Esophagus squamous epithelium (tissue), 5 donors: ENCODE measurements around the gene DNAH1. TPM values are rescaled to one million over a fixed set of nuclear protein-coding genes. Genes with fewer than 3 reads are reported as not detected.

Experiments
- DNase-seq: peaks from one replicate; lab custom pipeline; 2025; lab: John Stamatoyannopoulos, UW
- H3K27ac ChIP-seq, 4 donors: fragments of 200-600 bp; sonication (generic); one replicate each; pipeline ENCODE4 v1.5.1; 2016 to 2019; ENCODE audit warnings: mild to moderate bottlenecking in 1 of 4
- H3K27me3 ChIP-seq, 4 donors: fragments of 200-600 bp; sonication (generic); 1 replicate in 3 of 4; 2 replicates in 1 of 4; pipeline versions ENCODE4 v1.5.1 to v1.6.0; 2017 to 2021; ENCODE audit warnings: antibody characterized with exemption in 1 of 4
- H3K36me3 ChIP-seq, 3 donors: fragments of 200-600 bp; sonication (generic); one replicate each; pipeline ENCODE4 v1.5.1; 2016 to 2019
- H3K4me1 ChIP-seq, 3 donors: fragments of 200-600 bp; sonication (generic); one replicate each; pipeline ENCODE4 v1.5.1; 2017 to 2019
- H3K4me3 ChIP-seq, 4 donors: fragments of 200-600 bp; sonication (generic); 1 replicate in 3 of 4; 2 replicates in 1 of 4; pipeline ENCODE4 v1.5.1; 2016 to 2019; ENCODE audit warnings: mild to moderate bottlenecking in 2 of 4, moderate library complexity in 1 of 4
- H3K9me3 ChIP-seq, 3 donors: fragments of 200-600 bp; sonication (generic); one replicate each; pipeline ENCODE4 v1.5.1; 2016 to 2019
- CTCF ChIP-seq, 6 experiments: fragments of 450-650 bp in 4 of 6; fragments of 200-600 bp in 2 of 6; sonication (generic) in 2 of 6; IDR thresholded peaks; one replicate each; pipeline ENCODE4 v1.5.1; 2016 to 2019; ENCODE audit warnings: antibody characterized with exemption in 6 of 6, mild to moderate bottlenecking in 4 of 6, moderate library complexity in 4 of 6
- POLR2A ChIP-seq, 4 donors: fragments of 450-650 bp; IDR thresholded peaks; one replicate each; pipeline ENCODE4 v1.6.1; 2017; ENCODE audit warnings: antibody characterized with exemption in 4 of 4, mild to moderate bottlenecking in 4 of 4, moderate library complexity in 3 of 4
- WGBS, 2 donors: methylation state at CpG; one replicate each; pipeline ENCODE4 v1.1.5; 2018; 5-methylcytosine and 5-hydroxymethylcytosine counted together
- intact Hi-C: fragments of 100-400 bp; cut with DNase I; formaldehyde crosslinking; loops from one replicate; pipeline ENCODE4 v1.15.0; 2022
- total RNA-seq, 4 donors: library from RNA; depleted of rRNA; stranded (reverse); fragments of >200 nt; gene quantifications; one replicate each; pipeline ENCODE4 v1.1.0, GENCODE V29; 2016
- donor health status: DM: yes; HTN: yes; CAD: no.

Gene DNAH1
- total RNA-seq, 4 donors from 2014 or later, result 1.3 to 5.9 (median 1.9) TPM

- Histone ChIP-seq H3K9me3 (no peaks in the 10 kb centered on the region), H3K27ac (peak overlapping the region in 1 of 4 donors; percentile 48), H3K4me1 (peaks cover 9 to 80% (median 38%) of the 10 kb centered on the region in 3 donors), H3K27me3 (no peaks in the 10 kb centered on the region), H3K36me3 (peaks cover 31 to 97% (median 63%) of the 10 kb centered on the region in 3 donors), H3K4me3 (no peak overlapping the region)
- no peak for TF ChIP-seq POLR2A (IDR thresholded peaks at IDR 0.05)
- no peak for TF ChIP-seq CTCF (IDR thresholded peaks at IDR 0.05)
- no peak for DNase-seq
- intact Hi-C loops, result no loop called here
- WGBS, 2 donors, result 92 to 93% methylated on average over 11 to 14 of the region's 19 CpGs
Measured at GRCh38 chr3:52403271-52403841, 87.2 kb downstream of the DNAH1 start.

GRCh38 chr3:52403955-52404354 lies 87.8 kb downstream of the DNAH1 start:
- DNase-seq, result no peak
- TF ChIP-seq CTCF (IDR thresholded peaks at IDR 0.05), result no peak
- TF ChIP-seq POLR2A (IDR thresholded peaks at IDR 0.05), result no peak
- intact Hi-C loops, result no loop called here
- H3K27ac ChIP-seq, result peak overlapping the region in 2 of 4 donors; percentile 88 to 100
- WGBS, 2 donors, result 68 to 100% methylated on average over 1 to 3 of the region's 3 CpGs
- H3K27me3 ChIP-seq, result no peaks in the 10 kb centered on the region
- peaks cover 15 to 86% (median 44%) of the 10 kb centered on the region in 3 donors for H3K4me1 ChIP-seq
- H3K4me3 ChIP-seq, result no peak overlapping the region
- H3K9me3 ChIP-seq, result no peaks in the 10 kb centered on the region
- peaks cover 31 to 92% (median 63%) of the 10 kb centered on the region in 3 donors for H3K36me3 ChIP-seq

GRCh38 chr3:52404391-52404790 lies 88.3 kb downstream of the DNAH1 start:
- no peak for DNase-seq
- Histone ChIP-seq H3K27ac (peak overlapping the region; percentile 49 to 100 (median 94)), H3K9me3 (no peaks in the 10 kb centered on the region), H3K36me3 (peaks cover 31 to 89% (median 63%) of the 10 kb centered on the region in 3 donors), H3K27me3 (no peaks in the 10 kb centered on the region), H3K4me3 (no peak overlapping the region), H3K4me1 (peaks cover 19 to 90% (median 47%) of the 10 kb centered on the region in 3 donors)
- WGBS, 2 donors, result 38 to 44% methylated on average over 4 to 8 of the region's 10 CpGs
- no peak for TF ChIP-seq CTCF (IDR thresholded peaks at IDR 0.05)
- TF ChIP-seq POLR2A (IDR thresholded peaks at IDR 0.05), result no peak
- intact Hi-C loops, result no loop called here

- Histone ChIP-seq H3K27ac (peak overlapping the region; percentile 49 to 100 (median 94)), H3K9me3 (no peaks in the 10 kb centered on the region), H3K27me3 (no peaks in the 10 kb centered on the region), H3K4me3 (no peak overlapping the region), H3K4me1 (peaks cover 19 to 85% (median 47%) of the 10 kb centered on the region in 3 donors), H3K36me3 (peaks cover 31 to 82% (median 63%) of the 10 kb centered on the region in 3 donors)
- intact Hi-C loops, result no loop called here
- no peak for TF ChIP-seq CTCF (IDR thresholded peaks at IDR 0.05)
- no peak for TF ChIP-seq POLR2A (IDR thresholded peaks at IDR 0.05)
- WGBS, 2 donors, result 20 to 57% methylated on average over 1 to 5 of the region's 6 CpGs
- no peak for DNase-seq
Measured at GRCh38 chr3:52405066-52405465, 88.9 kb downstream of the DNAH1 start.

- 26 to 45% methylated on average over 4 of the region's 4 CpGs for WGBS, 2 donors
- no peak for DNase-seq
- intact Hi-C loops, result no loop called here
- TF ChIP-seq CTCF (IDR thresholded peaks at IDR 0.05), result no peak
- no peak for TF ChIP-seq POLR2A (IDR thresholded peaks at IDR 0.05)
- Histone ChIP-seq H3K4me1 (peaks cover 19 to 82% (median 47%) of the 10 kb centered on the region in 3 donors), H3K4me3 (peak overlapping the region in 2 of 4 donors; percentile 20 to 31), H3K27me3 (no peaks in the 10 kb centered on the region), H3K9me3 (no peaks in the 10 kb centered on the region), H3K27ac (peak overlapping the region; percentile 88 to 100 (median 94)), H3K36me3 (peaks cover 31 to 76% (median 58%) of the 10 kb centered on the region in 3 donors)
Measured at GRCh38 chr3:52405601-52406110, 89.5 kb downstream of the DNAH1 start.
